Activated B cell treated with CpG ODN at 0.5 μM for 24 hours (primary cell): ENCODE data around the gene RPS6KA4. TPM values are rescaled to one million over a fixed set of nuclear protein-coding genes. Genes with fewer than 3 reads are reported as not detected.
"Not testable (repeated sequence)": the region's sequence is repeated elsewhere in the genome, so short reads cannot be mapped to it uniquely, and the experiment has no call there.

Experiments
- ATAC-seq: fragments of 200-7000 bp; cut with Tn5 transposase; one replicate; pipeline ENCODE4 v1.10.0; 2021; ENCODE audit warnings: low read depth, mild to moderate bottlenecking, moderate library complexity
- CTCF ChIA-PET: fragments of 350-600 bp; sonication (Branson Sonifier 250); formaldehyde crosslinking; loops from one replicate; lab custom pipeline; 2021; ENCODE audit warnings: antibody characterized with exemption; lab: Charles Lee
- POLR2A ChIA-PET: fragments of 350-600 bp; sonication (Branson Sonifier 250); formaldehyde crosslinking; loops from one replicate; lab custom pipeline; 2021; ENCODE audit warnings: antibody characterized with exemption; lab: Charles Lee
- DNase-seq: peaks from one replicate; pipeline ENCODE4 v3.0.0; 2022
- H3K27ac Mint-ChIP-seq: one replicate; pipeline ENCODE4 v1.8.0; 2020; ENCODE audit warnings: mixed read lengths
- H3K27me3 Mint-ChIP-seq: one replicate; pipeline ENCODE4 v1.8.0; 2021; ENCODE audit warnings: mixed read lengths
- H3K36me3 Mint-ChIP-seq: one replicate; pipeline ENCODE4 v1.8.0; 2021; ENCODE audit warnings: low read depth, mixed read lengths
- H3K4me1 Mint-ChIP-seq: one replicate; pipeline ENCODE4 v1.8.0; 2021; ENCODE audit warnings: mixed read lengths
- H3K4me3 Mint-ChIP-seq: one replicate; pipeline ENCODE4 v1.8.0; 2020; ENCODE audit warnings: mild to moderate bottlenecking, mixed read lengths
- H3K9me3 Mint-ChIP-seq: one replicate; pipeline ENCODE4 v1.8.0; 2020; ENCODE audit warnings: mixed read lengths
- CTCF ChIP-seq: fragments of 200-600 bp; IDR thresholded peaks from one replicate; pipeline ENCODE4 v1.8.0; 2022; ENCODE audit warnings: antibody characterized with exemption, mild to moderate bottlenecking
- intact Hi-C: fragments of 100-400 bp; cut with micrococcal nuclease; formaldehyde crosslinking; loops from one replicate; pipeline ENCODE4 v1.15.1; 2024
- total RNA-seq: library from RNA; stranded (reverse); gene quantifications from 2 replicates; pipeline ENCODE4 v1.2.3, GENCODE V29; 2022

Gene RPS6KA4
- total RNA-seq, 1 donor from 2014 or later: 22.6 TPM

DNA sequence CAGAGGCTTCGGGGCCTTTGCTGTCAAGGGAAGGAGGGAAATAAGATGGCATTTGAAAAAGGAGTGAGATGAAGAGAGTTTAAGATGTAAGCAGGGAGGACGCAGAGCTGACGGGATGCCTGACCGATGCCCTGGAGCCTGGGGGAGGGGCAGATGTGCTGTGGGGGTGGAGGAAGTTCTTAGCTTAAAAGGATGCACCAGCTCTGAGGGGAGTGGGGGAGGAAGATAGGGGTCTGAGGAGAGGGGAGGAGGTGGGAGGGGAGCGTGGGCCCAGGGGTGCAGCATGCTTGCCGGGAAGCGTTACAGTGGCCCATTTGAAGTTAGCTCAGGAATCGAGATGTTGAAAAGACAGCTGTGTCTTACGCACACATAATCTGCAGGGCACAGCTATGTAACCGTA, 56.3 kb downstream of the RPS6KA4 start:
- Mint-ChIP-seq H3K36me3 (no peaks in the 10 kb centered on the region), H3K4me3 (no peak overlapping the region), H3K27me3 (peaks cover 11% of the 10 kb centered on the region), H3K9me3 (peaks cover 8% of the 10 kb centered on the region), H3K4me1 (peaks cover 11% of the 10 kb centered on the region), H3K27ac (no peak overlapping the region)
- DNase-seq (no peak), ATAC-seq (no peak)
- no peak for TF ChIP-seq CTCF
- intact Hi-C loops: no loop called here
- POLR2A ChIA-PET: no interaction called here
- CTCF ChIA-PET: no interaction called here

- Mint-ChIP-seq H3K9me3 (peaks cover 8% of the 10 kb centered on the region), H3K4me3 (no peak overlapping the region), H3K36me3 (no peaks in the 10 kb centered on the region), H3K4me1 (peaks cover 11% of the 10 kb centered on the region), H3K27ac (no peak overlapping the region), H3K27me3 (peaks cover 4% of the 10 kb centered on the region)
- POLR2A ChIA-PET: interaction anchor here (0.6 kb wide), 1 partner anchor 76 kb away, joined by 13 read pairs; the partner anchor contains the start of gene CCDC88B
- TF ChIP-seq CTCF: no peak
- ATAC-seq (no peak), DNase-seq (no peak)
- intact Hi-C loops: no loop called here
- CTCF ChIA-PET: interaction anchor here (0.7 kb wide), 1 partner anchor 26 kb away, joined by 3 read pairs; no protein-coding TSS in a partner anchor
These were observed 57.2 kb downstream of the RPS6KA4 start for GRCh38 chr11:64415996-64416728.

- POLR2A ChIA-PET: interaction anchor here (0.7 kb wide), 1 partner anchor 81 kb away, joined by 6 read pairs; no protein-coding TSS in a partner anchor
- CTCF ChIA-PET: interaction anchor here (1.1 kb wide), 1 partner anchor 31 kb away, joined by 3 read pairs; no protein-coding TSS in a partner anchor
- peak; percentile 45 for ATAC-seq
- H3K36me3 Mint-ChIP-seq, H3K4me3 Mint-ChIP-seq, H3K27ac Mint-ChIP-seq, H3K27me3 Mint-ChIP-seq, DNase-seq, intact Hi-C loops: not testable (repeated sequence)
- H3K9me3 Mint-ChIP-seq: peaks cover 15% of the 10 kb centered on the region
- peaks cover 11% of the 10 kb centered on the region for H3K4me1 Mint-ChIP-seq
These were observed 59.3 kb downstream of the RPS6KA4 start for GRCh38 chr11:64418233-64418632.

- Mint-ChIP-seq H3K4me3 (no peak overlapping the region), H3K36me3 (no peaks in the 10 kb centered on the region), H3K4me1 (peaks cover 11% of the 10 kb centered on the region), H3K27ac (no peak overlapping the region), H3K27me3 (peaks cover 1% of the 10 kb centered on the region), H3K9me3 (peaks cover 15% of the 10 kb centered on the region)
- intact Hi-C loops: no loop called here
- CTCF ChIA-PET: interaction anchor here (1.1 kb wide), 1 partner anchor 30 kb away, joined by 3 read pairs; no protein-coding TSS in a partner anchor
- ATAC-seq (no peak), DNase-seq (no peak)
- no peak for TF ChIP-seq CTCF
- POLR2A ChIA-PET: no interaction called here
These were observed 60.4 kb downstream of the RPS6KA4 start for GRCh38 chr11:64419257-64419790.

GRCh38 chr11:64419818-64420485, 61.0 kb downstream of the RPS6KA4 start:
- Mint-ChIP-seq H3K4me1 (peaks cover 8% of the 10 kb centered on the region), H3K27me3 (peaks cover 1% of the 10 kb centered on the region), H3K9me3 (peaks cover 15% of the 10 kb centered on the region), H3K36me3 (no peaks in the 10 kb centered on the region), H3K4me3 (no peak overlapping the region), H3K27ac (no peak overlapping the region)
- ATAC-seq: no peak
- ChIA-PET POLR2A (no interaction called here), CTCF (no interaction called here)
- TF ChIP-seq CTCF: no peak
- DNase-seq: no peak
- intact Hi-C loops: no loop called here

Other genes starting within 250 kb of the RPS6KA4 start
- 4.5 and 5.5 TPM in 2 replicates for gene MACROD1, start 193.0 kb upstream of the RPS6KA4 start, total RNA-seq
- gene STIP1, start 173.0 kb upstream of the RPS6KA4 start, total RNA-seq: 155 and 159 TPM in 2 replicates
- gene FERMT3, start 152.4 kb upstream of the RPS6KA4 start, total RNA-seq: 154 and 169 TPM in 2 replicates
- gene TRPT1, start 133.0 kb upstream of the RPS6KA4 start, total RNA-seq: 50.6 and 51.3 TPM in 2 replicates
- 81.0 and 95.3 TPM in 2 replicates for gene NUDT22, start 132.9 kb upstream of the RPS6KA4 start, total RNA-seq
- 47.5 and 53.3 TPM in 2 replicates for gene DNAJC4, start 128.6 kb upstream of the RPS6KA4 start, total RNA-seq
- gene VEGFB, start 124.6 kb upstream of the RPS6KA4 start, total RNA-seq: 86.7 and 97.4 TPM in 2 replicates
- gene FKBP2, start 118.1 kb upstream of the RPS6KA4 start, total RNA-seq: 31.4 and 39.4 TPM in 2 replicates
- gene PPP1R14B, start 112.2 kb upstream of the RPS6KA4 start, total RNA-seq: 112 and 127 TPM in 2 replicates
- 7.9 and 8.1 TPM in 2 replicates for gene PLCB3, start 107.6 kb upstream of the RPS6KA4 start, total RNA-seq
- gene BAD, start 74.5 kb upstream of the RPS6KA4 start, total RNA-seq: 21.7 and 26.6 TPM in 2 replicates
- gene GPR137, start 73.3 kb upstream of the RPS6KA4 start, total RNA-seq: 48.6 and 53.1 TPM in 2 replicates
- 0.24 and 0.44 TPM in 2 replicates for gene KCNK4, start 67.9 kb upstream of the RPS6KA4 start, total RNA-seq
- gene CATSPERZ, start 58.8 kb upstream of the RPS6KA4 start, total RNA-seq: not detected in 2 replicates
- gene ESRRA, start 53.6 kb upstream of the RPS6KA4 start, total RNA-seq: 44.8 and 48.3 TPM in 2 replicates
- gene TRMT112, start 41.6 kb upstream of the RPS6KA4 start, total RNA-seq: 156 and 175 TPM in 2 replicates
- gene PRDX5, start 41.0 kb upstream of the RPS6KA4 start, total RNA-seq: 73.6 and 85.8 TPM in 2 replicates
- gene CCDC88B, start 19.0 kb upstream of the RPS6KA4 start, total RNA-seq: 180 and 201 TPM in 2 replicates
- gene SLC22A11, start 196.8 kb downstream of the RPS6KA4 start, total RNA-seq: not detected in 2 replicates
- not detected in 2 replicates for gene SLC22A12, start 232.1 kb downstream of the RPS6KA4 start, total RNA-seq